HFFc6 (cell line): ENCODE data around the gene PPFIBP2. TPM values are rescaled to one million over a fixed set of nuclear protein-coding genes. Genes with fewer than 3 reads are reported as not detected.
A peak's percentile ranks its signal among the peaks of the same experiment; 100 is the strongest.

Experiments
- DNase-seq: peaks from one replicate; pipeline ENCODE4 v3.0.0-alpha.2; 2018
- H3K27ac Mint-ChIP-seq: 2 replicates; pipeline ENCODE4 v1.8.0; 2020; ENCODE audit warnings: mild to moderate bottlenecking, mixed read lengths
- H3K27me3 Mint-ChIP-seq: 2 replicates; pipeline ENCODE4 v1.8.0; 2021; ENCODE audit warnings: mild to moderate bottlenecking, moderate library complexity, mixed read lengths; ENCODE audit not compliant: insufficient read depth
- H3K36me3 Mint-ChIP-seq: 2 replicates; pipeline ENCODE4 v1.8.0; 2021; ENCODE audit warnings: low read depth, mixed read lengths
- H3K4me1 Mint-ChIP-seq: 2 replicates; pipeline ENCODE4 v1.8.0; 2020; ENCODE audit warnings: low read depth, mixed read lengths
- H3K4me3 Mint-ChIP-seq: 2 replicates; pipeline ENCODE4 v1.8.0; 2020; ENCODE audit warnings: mild to moderate bottlenecking, moderate library complexity, mixed read lengths
- H3K9me3 Mint-ChIP-seq: 2 replicates; pipeline ENCODE4 v1.8.0; 2020; ENCODE audit warnings: mild to moderate bottlenecking, mixed read lengths
- CTCF ChIP-seq: fragments of 200-600 bp; sonication (generic); IDR thresholded peaks from 2 replicates; pipeline ENCODE4 v1.5.0; 2021; ENCODE audit warnings: antibody characterized with exemption, mild to moderate bottlenecking
- total RNA-seq, 6 experiments: library from RNA; stranded (reverse); fragmentation: NEBNext Ultra II Directional; extraction: Animal tissue kit (Norgen Biotek cat#: 25700); gene quantifications; 2 replicates in 1 of 6; 3 replicates in 5 of 6; pipeline ENCODE4 v1.2.3, GENCODE V29; 2021

The PPFIBP2 gene
- total RNA-seq, 6 experiments from 2014 or later = 6.0 to 8.5 (median 7.3) TPM

- TF ChIP-seq CTCF = no peak
- H3K4me1 Mint-ChIP-seq = peaks cover 27% of the 10 kb centered on the region
- DNase-seq = no peak
- no peaks in the 10 kb centered on the region for H3K9me3 Mint-ChIP-seq
- H3K4me3 Mint-ChIP-seq = no peak overlapping the region
- peaks cover 14% of the 10 kb centered on the region for H3K36me3 Mint-ChIP-seq
- H3K27ac Mint-ChIP-seq = no peak overlapping the region
- H3K27me3 Mint-ChIP-seq = peaks cover 2% of the 10 kb centered on the region; the same call in 1 of the 2 replicates
These were observed 122.6 kb downstream of the PPFIBP2 start for GRCh38 chr11:7636350-7636749.

- peak; percentile 66 for DNase-seq
- peaks cover 27% of the 10 kb centered on the region for H3K4me1 Mint-ChIP-seq
- H3K27me3 Mint-ChIP-seq = peaks cover 2% of the 10 kb centered on the region; the same call in 1 of the 2 replicates
- no peaks in the 10 kb centered on the region for H3K9me3 Mint-ChIP-seq
- H3K36me3 Mint-ChIP-seq = peaks cover 14% of the 10 kb centered on the region
- H3K4me3 Mint-ChIP-seq = peak overlapping the region; percentile 53
- peak overlapping the region; percentile 97 for H3K27ac Mint-ChIP-seq
- TF ChIP-seq CTCF = no peak
These were observed 123.8 kb downstream of the PPFIBP2 start for GRCh38 chr11:7637447-7638157.

- Mint-ChIP-seq H3K36me3 (peaks cover 14% of the 10 kb centered on the region), H3K27me3 (peaks cover 4% of the 10 kb centered on the region; the same call in 1 of the 2 replicates), H3K9me3 (no peaks in the 10 kb centered on the region), H3K4me1 (peaks cover 27% of the 10 kb centered on the region), H3K4me3 (no peak overlapping the region), H3K27ac (peak overlapping the region; percentile 60)
- TF ChIP-seq CTCF = no peak
- no peak for DNase-seq
These were observed 125.2 kb downstream of the PPFIBP2 start for GRCh38 chr11:7638710-7639642.

GRCh38 chr11:7639643-7640025 is 125.8 kb downstream of the PPFIBP2 start:
- no peak overlapping the region for H3K27ac Mint-ChIP-seq
- no peaks in the 10 kb centered on the region for H3K9me3 Mint-ChIP-seq
- DNase-seq = no peak
- no peak for TF ChIP-seq CTCF
- H3K4me3 Mint-ChIP-seq = no peak overlapping the region
- H3K27me3 Mint-ChIP-seq = peaks cover 4% of the 10 kb centered on the region; the same call in 1 of the 2 replicates
- peaks cover 27% of the 10 kb centered on the region for H3K4me1 Mint-ChIP-seq
- H3K36me3 Mint-ChIP-seq = peaks cover 11% of the 10 kb centered on the region

- DNase-seq = no peak
- peaks cover 9% of the 10 kb centered on the region; the same call in 1 of the 2 replicates for H3K36me3 Mint-ChIP-seq
- H3K27me3 Mint-ChIP-seq = peaks cover 4% of the 10 kb centered on the region; the same call in 1 of the 2 replicates
- H3K27ac Mint-ChIP-seq = no peak overlapping the region
- H3K4me1 Mint-ChIP-seq = peaks cover 35% of the 10 kb centered on the region
- H3K9me3 Mint-ChIP-seq = no peaks in the 10 kb centered on the region
- no peak overlapping the region for H3K4me3 Mint-ChIP-seq
- TF ChIP-seq CTCF = no peak
These were observed 127.0 kb downstream of the PPFIBP2 start for GRCh38 chr11:7640816-7641215.
